ENCODE measurements around the gene SAP30L.

The SAP30L gene

DNA sequence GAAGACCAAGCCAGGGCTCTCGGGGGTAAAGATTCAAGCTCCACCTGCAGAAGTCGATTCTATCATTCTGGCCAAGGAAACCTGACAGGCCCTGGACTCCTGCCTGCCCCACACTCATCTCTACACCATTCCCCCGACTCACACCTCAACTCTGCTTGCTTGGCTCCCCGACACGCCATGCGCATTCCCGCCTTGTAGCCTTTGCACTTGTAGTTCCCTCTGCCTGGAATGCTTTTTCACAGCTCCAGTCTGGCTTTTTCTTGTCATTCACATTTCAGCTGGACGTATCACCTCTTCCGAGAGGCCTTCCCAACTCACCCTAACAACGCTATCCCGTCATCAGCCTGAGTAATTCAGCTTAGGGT is 60.9 kb downstream of the SAP30L start:
- no peak for DNase-seq
- TF ChIP-seq GATA1 (IDR thresholded peaks at IDR 0.05; ENCODE audit: low read depth, low read length) (no peak), POLR2A (IDR thresholded peaks at IDR 0.05; ENCODE audit: low read length) (no peak)

GRCh38 chr5:154508114-154508513 is 62.3 kb downstream of the SAP30L start:
- no peak for DNase-seq

GRCh38 chr5:154509784-154510555 is 64.2 kb downstream of the SAP30L start:
- DNase-seq: no peak
- TF ChIP-seq POLR2A (IDR thresholded peaks at IDR 0.05; ENCODE audit: low read length): no peak
- no peak for TF ChIP-seq GATA1 (IDR thresholded peaks at IDR 0.05; ENCODE audit: low read depth, low read length)

More at GRCh38 chr5:154508114-154508513, 62.3 kb downstream of the SAP30L start:
- TF ChIP-seq GATA1 (IDR thresholded peaks at IDR 0.05; ENCODE audit: low read depth, low read length) (no peak), POLR2A (IDR thresholded peaks at IDR 0.05; ENCODE audit: low read length) (no peak)

Data from erythroblast (primary cell).